HG03159 (cell line): ENCODE results near the gene BBOF1.
"Not testable (repeated sequence)": the region's sequence is repeated elsewhere in the genome, so short reads cannot be mapped to it uniquely, and the experiment has no call there.

Experiments used
- ATAC-seq: cut with Tn5 transposase; IDR thresholded peaks from one replicate; pipeline ENCODE4 v1.9.1; 2021; ENCODE audit warnings: mild to moderate bottlenecking, moderate library complexity; ENCODE audit not compliant: unreplicated experiment

The BBOF1 gene, protein sequence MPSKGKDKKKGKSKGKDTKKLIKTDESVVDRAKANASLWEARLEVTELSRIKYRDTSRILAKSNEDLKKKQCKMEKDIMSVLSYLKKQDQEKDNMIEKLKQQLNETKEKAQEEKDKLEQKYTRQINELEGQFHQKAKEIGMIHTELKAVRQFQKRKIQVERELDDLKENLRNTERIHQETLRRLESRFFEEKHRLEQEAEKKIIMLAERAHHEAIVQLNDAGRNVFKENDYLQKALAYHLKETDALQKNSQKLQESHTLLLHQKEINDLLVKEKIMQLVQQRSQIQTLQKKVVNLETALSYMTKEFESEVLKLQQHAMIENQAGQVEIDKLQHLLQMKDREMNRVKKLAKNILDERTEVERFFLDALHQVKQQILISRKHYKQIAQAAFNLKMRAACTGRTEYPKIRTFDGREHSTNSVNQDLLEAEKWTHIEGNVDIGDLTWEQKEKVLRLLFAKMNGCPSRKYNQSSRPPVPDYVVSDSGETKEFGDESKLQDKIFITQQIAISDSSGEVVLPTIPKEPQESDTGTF

GRCh38 chr14:74018586-74019407 lies at the start of gene BBOF1, which contains the start of gene ENTPD5:
Gene BBOF1 (plus strand): TSS chr14:74019349. CDS start chr14:74019479, 130 bp downstream.
Gene ENTPD5 (minus strand): TSS chr14:74019288. CDS start chr14:73988102, 31,186 bp downstream.
- peak; percentile 82 for ATAC-seq

DNA sequence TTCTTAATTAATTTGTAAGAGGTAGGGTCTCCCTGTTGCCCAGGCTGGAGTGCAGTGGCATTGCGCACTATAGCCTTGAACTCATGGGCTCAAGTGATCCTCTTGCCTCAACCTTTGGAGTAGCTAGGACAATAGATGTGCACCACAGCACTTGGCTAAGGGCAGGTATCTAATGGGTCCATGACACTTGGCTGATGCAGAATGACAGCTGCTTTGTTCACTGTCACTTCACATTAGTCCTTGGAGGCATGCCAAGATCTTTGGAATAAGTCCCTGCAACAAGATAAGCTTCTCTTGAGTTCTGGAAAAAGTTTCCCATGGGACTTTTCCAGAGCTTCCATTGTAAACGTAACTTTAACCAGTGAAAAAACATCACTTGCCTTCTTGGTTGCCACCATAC lies 45.7 kb upstream of the BBOF1 start:
- ATAC-seq: no peak

GRCh38 chr14:73976125-73976524 lies 43.0 kb upstream of the BBOF1 start:
- no peak for ATAC-seq

GRCh38 chr14:73977896-73978295 lies 41.3 kb upstream of the BBOF1 start:
- no peak for ATAC-seq

DNA sequence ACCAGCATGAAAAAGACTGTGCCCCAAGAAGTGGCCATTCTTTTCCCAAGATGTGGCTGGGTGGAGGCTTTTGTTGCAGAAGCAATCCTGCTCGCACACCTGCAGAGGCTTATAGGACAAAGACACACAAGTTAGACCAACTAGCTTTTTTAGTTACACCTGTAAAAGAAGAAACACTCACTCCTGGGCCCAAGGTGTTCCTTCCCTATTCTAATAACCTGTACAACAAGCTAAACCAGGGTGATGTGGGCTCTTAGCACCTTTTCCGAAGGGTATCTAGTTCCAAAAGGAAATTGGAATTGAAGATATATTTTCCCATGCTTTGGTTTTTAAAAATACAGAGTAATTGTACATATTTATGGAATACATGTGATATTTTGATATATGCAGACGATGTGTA lies 31.1 kb upstream of the BBOF1 start:
- no peak for ATAC-seq

DNA sequence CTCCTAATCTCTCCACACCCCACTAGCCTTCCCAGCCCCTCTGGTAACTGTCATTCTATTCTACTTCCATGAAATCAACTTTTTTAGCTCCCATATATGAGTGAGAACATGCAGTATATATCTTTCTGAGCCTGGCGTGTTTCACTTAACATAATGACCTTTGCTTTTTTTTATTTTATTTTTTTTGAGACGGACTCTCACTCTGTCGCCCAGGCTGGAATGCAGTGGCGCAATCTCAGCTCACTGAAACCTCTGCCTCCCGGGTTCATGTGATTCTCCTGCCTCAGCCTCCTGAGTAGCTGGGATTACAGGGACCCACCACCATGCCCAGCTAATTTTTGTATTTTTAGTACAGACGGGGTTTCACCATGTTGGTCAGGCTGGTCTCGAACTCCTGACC lies 30.5 kb upstream of the BBOF1 start:
- ATAC-seq: not testable (repeated sequence)

DNA sequence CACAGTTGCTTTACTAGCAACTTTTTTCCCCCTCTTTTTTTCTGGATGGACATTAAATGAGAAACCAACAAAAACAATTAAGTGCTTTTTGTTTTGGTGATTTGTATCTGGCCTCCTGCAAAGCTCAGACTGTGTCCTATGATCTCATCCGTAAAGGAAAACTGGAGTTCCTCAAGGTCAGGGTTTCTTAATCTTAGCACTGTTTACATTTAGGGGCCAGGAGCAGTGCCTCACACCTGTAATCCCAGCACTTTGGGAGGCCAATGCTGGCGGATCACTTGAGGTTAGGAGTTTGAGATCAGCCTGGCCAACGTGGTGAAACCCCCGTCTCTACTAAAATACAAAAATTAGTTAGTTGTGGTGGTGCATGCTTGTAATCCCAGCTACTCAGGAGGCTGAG lies 28.1 kb upstream of the BBOF1 start:
- no peak for ATAC-seq

GRCh38 chr14:73994926-73995325 lies 24.2 kb upstream of the BBOF1 start:
- not testable (repeated sequence) for ATAC-seq

DNA sequence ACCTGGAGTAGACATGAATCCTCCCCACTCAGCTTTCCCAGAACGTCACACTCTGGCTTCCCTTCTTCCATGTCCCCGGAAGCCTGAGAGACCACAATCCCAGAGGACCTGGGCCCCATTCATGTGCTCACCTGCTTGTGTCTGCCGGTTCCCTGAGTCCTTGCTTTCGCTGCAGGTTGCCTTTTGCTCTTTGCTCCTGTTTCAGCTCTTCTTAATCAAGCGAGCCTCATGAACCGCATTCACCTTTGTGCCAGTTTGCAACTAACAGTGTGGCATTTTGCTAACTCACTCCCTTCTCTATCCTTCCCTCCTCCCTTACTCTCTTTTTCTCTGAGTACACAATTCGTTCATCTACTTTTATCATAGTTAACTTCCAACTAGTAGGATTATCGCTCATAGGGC lies 23.2 kb upstream of the BBOF1 start:
- no peak for ATAC-seq

- no peak for ATAC-seq
Measured at GRCh38 chr14:73996731-73997107, 22.4 kb upstream of the BBOF1 start.

DNA sequence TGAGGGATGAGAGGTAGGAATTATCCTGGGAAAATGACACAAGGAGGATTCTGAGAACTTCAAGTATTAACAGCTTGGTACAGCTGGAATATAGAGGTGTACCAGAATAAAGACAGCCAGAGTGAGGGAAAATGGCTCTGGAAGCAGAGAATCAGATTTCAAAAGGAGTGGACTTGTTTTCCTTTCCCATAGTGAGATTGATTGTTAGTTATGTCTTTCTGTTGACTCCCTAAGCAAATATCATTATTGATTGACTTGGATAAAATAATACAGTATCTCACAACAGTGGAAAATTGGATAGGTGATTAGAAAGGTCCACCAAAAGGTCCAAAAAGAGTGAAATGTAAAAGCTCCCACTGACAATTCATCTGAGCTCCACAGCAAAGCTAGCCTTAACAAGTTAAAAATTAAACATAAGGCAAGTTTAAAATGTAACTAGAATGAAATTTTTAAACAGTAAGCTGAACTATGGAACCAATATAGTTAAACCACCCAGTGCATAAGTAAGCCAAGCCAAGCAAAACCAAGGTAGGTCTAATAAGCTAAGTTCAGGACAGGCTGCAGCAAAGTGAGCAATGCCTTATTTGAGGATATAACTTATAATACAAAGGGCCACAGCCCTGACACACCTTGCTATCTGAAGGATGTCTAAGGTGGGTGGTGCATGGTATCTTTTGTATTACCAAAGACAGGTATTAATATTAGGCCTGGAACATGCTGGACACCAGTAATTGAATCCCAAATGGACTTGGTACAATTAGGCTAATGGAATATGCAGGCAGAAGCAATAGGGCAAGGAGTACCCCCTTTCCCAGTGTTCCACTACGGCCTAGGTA lies 21.8 kb upstream of the BBOF1 start:
- no peak for ATAC-seq

DNA sequence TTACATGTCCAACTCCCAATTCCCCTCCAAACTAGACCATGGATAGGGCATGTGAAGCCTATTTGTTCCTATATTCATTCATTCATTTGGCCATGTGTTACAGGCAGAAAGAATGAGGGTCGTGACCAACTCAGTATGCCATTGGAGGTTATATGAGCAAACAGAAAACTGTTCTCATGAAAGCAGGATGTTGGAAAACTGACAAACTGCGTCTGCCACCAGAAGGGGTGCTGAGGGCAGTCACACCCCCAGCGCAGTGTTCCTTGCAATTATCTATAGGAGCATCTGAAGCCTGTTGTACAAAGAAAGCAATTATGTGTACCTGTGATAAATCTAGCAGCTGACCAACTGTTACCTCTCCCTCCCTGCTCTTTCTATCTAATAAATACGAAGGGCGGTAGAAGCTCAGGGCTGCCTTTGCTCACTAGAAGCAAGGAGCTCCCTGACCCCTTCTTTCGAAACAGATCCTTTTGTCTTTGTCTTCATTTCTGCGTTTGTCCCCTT lies 21.2 kb upstream of the BBOF1 start:
- no peak for ATAC-seq

- no peak for ATAC-seq
Measured at GRCh38 chr14:73998726-73999125, 20.4 kb upstream of the BBOF1 start.

DNA sequence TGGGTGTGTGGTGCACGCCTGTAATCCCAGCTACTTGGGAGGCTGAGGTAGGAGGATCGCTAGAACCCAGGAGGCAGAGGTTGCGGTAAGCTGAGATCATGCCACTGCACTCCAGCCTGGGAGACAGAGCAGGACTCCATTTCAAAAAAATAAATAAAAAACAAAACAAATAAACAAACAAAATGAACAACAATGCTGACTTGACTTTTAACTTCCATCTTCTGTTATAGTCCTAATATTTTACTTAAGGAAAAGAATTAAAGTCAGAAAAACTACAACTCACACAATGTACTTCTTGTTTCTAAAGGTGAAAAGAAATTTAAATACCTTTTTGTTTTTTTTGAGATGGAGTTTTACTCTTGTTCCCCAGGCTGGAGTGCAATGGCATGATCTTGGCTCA lies 13.5 kb upstream of the BBOF1 start:
- ATAC-seq: not testable (repeated sequence)

DNA sequence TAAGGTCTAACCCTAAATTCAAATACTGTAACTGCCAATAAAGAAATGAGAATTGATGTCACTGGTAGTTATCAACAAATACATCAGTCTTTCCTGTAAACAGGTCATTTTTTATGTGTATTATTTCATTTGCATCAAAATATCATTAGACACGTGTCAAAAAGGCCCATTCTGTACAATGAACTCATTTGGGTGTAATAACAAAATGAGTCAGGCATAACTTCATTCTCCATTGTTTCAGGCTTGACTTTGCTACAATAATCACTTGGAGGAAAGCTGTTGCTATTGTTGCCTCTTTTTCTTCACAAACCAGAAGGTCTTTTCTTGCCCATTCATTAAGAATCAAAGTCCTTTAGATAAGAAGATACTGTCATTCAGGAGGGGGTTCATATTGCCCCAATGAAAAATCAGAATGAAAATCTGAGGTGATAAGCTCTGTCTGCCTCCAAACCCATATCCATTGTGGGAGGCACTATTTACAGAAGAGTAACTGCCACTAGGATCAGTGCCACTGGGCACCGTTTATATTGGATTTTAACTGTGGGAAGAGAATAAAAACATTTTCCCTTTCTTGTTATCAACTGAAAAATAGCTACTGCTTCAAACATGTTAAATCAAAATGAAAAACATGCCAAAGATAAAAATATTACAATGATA lies 10.2 kb upstream of the BBOF1 start:
- no peak for ATAC-seq

DNA sequence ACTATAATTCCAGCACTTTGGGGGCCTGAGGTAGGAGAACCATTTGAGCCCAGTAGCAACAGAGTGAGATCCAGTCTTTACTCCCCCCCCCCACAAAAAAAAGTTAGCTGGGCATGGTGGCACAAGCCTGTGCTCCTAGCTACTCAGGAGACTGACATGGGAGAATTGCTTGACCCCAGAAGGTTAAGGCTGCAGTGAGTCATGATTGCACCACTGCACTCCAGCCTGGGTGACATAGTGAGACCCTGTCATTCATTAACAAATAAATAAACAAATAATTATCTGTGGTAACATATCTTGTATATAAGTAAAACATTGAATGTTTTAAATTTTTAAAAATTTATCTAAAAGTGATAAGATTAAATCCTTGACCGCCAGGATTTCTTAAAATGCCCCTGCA lies 4.8 kb upstream of the BBOF1 start:
- ATAC-seq: no peak

DNA sequence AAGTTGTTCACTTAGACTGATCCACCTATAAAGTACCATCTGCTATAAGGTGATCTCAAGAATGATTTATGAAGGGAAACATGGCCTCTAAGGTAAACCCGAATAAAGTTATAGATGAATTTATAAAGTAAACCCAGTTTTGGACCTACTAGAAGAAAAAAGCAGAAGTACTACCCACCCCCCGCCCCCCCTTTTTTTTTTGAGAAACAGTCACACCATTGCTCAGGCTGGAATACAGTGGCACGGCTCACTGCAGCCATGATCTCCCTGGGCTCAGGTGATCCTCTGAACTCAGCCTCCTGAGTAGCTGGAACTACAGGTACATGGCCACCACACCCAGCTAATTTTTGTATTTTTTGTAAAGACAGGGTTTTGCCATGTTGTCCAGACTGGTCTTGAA lies 4.0 kb upstream of the BBOF1 start:
- no peak for ATAC-seq

DNA sequence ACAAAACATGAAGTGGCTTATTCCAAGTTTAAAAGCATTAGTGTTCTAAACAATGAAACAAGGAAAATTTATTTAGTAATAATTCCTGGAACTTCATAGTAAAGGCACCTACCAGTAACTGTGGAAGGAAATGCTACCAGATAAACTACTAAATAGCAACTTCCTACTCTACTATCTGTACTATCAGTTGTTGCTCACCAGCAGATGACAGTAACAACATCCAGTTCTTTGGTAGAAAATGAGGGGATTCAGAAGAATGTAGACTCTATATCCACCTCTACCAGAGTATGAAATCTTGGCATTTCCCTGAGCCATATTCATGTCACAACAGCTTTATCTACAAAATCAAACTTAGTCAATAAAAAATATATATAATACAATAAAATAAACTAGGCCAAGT lies 3.2 kb upstream of the BBOF1 start:
- no peak for ATAC-seq

GRCh38 chr14:74018174-74018585 lies 969 bp upstream of the BBOF1 start:
- no peak for ATAC-seq
